Right lobe of liver (tissue), 6 donors: ENCODE measurements around the gene ZNF625. TPM values are rescaled to one million over a fixed set of nuclear protein-coding genes. Genes with fewer than 3 reads are reported as not detected.
A peak's percentile ranks its signal among the peaks of the same experiment; 100 is the strongest.

ENCODE experiments used
- ATAC-seq, 4 donors: fragments of 200-7000 bp; cut with Tn5 transposase; one replicate each; pipeline ENCODE4 v1.9.1; 2020; ENCODE audit warnings: mild to moderate bottlenecking in 4 of 4, moderate library complexity in 4 of 4
- DNase-seq, 3 donors: peaks; one replicate each; pipeline ENCODE4 v3.0.0-alpha.2; 2020
- H3K27ac ChIP-seq, 3 donors: fragments of 200-600 bp; one replicate each; pipeline ENCODE4 v1.8.0; 2022
- H3K27me3 ChIP-seq, 2 donors: fragments of 200-600 bp; one replicate each; pipeline ENCODE4 v1.8.0; 2022
- H3K36me3 ChIP-seq, 4 donors: fragments of 200-600 bp; sonication (generic) in 1 of 4; one replicate each; pipeline versions ENCODE4 v1.5.1 to v1.8.0; 2017 to 2022; ENCODE audit warnings: control low read depth in 1 of 4
- H3K4me1 ChIP-seq, 4 donors: fragments of 200-600 bp; sonication (generic) in 1 of 4; one replicate each; pipeline versions ENCODE4 v1.5.1 to v1.8.0; 2017 to 2022; ENCODE audit warnings: control low read depth in 1 of 4
- H3K4me3 ChIP-seq, 3 donors: fragments of 200-600 bp; one replicate each; pipeline ENCODE4 v1.8.0; 2022
- H3K9me3 ChIP-seq, 4 donors: fragments of 200-600 bp; sonication (generic) in 1 of 4; one replicate each; pipeline versions ENCODE4 v1.5.1 to v1.8.0; 2017 to 2022; ENCODE audit warnings: control low read depth in 1 of 4
- CTCF ChIP-seq, 4 donors: fragments of 200-600 bp in 3 of 4; fragments of 450-650 bp in 1 of 4; IDR thresholded peaks; one replicate each; pipeline versions ENCODE4 v1.5.1 to v1.8.0; 2016 to 2022; ENCODE audit warnings: antibody characterized with exemption in 4 of 4, mild to moderate bottlenecking in 2 of 4
- POLR2A ChIP-seq: fragments of 450-650 bp; IDR thresholded peaks from one replicate; pipeline ENCODE4 v1.6.1; 2017; ENCODE audit warnings: antibody characterized with exemption, mild to moderate bottlenecking
- WGBS: methylation state at CpG from one replicate; pipeline ENCODE4 v1.1.6; 2018; ENCODE audit warnings: low coverage, low lambda C conversion rate; ENCODE audit not compliant: insufficient coverage; ENCODE audit errors: missing lambda C conversion rate; 5-methylcytosine and 5-hydroxymethylcytosine counted together
- intact Hi-C, 2 donors: fragments of 100-400 bp; cut with DNase I; formaldehyde crosslinking; loops; one replicate each; pipeline versions ENCODE4 v1.11.2 to v1.14.1; 2022
- total RNA-seq, 6 experiments: library from RNA; depleted of rRNA in 2 of 6; stranded (reverse); fragments of >200 nt in 2 of 6; fragmentation: NEBNext Ultra II Directional in 3 of 6; extraction: Animal tissue kit (Norgen Biotek cat#: 25700) in 3 of 6; gene quantifications; one replicate each; pipeline versions ENCODE4 v1.1.0 to v1.2.4, GENCODE V29; 2016 to 2023
- donor health status: DM: no; HTN: yes; CAD: no.
- donor health status: DM: no; HTN: no; CAD: no.
- donor health status: DM: no; HTN: no; CAD: no.
- donor health status: DM: no; HTN: yes; CAD: no.
- donor health status: DM: no; HTN: yes; CAD: no.

ZNF625 gene
- total RNA-seq, 6 experiments from 2014 or later, result 0.57 to 1.8 (median 1.4) TPM

GRCh38 chr19:12159773-12160414 is 3.4 kb upstream of the ZNF625 start:
- Histone ChIP-seq H3K4me1 (peaks cover 0 to 8% (median 2%) of the 10 kb centered on the region in 4 donors), H3K27ac (no peak overlapping the region), H3K27me3 (no peaks in the 10 kb centered on the region), H3K9me3 (no peaks in the 10 kb centered on the region), H3K4me3 (no peak overlapping the region), H3K36me3 (no peaks in the 10 kb centered on the region)
- intact Hi-C loops, result no loop called here
- 82% methylated on average over 9 of the region's 25 CpGs for WGBS
- ATAC-seq, result no peak
- TF ChIP-seq POLR2A, result no peak
- TF ChIP-seq CTCF (IDR thresholded peaks at IDR 0.05), result no peak
- no peak for DNase-seq

GRCh38 chr19:12155324-12155860 is 1.1 kb downstream of the ZNF625 start:
- peaks cover 0 to 3% (median 0%) of the 10 kb centered on the region in 4 donors for H3K36me3 ChIP-seq
- WGBS, result 20% methylated on average over 11 of the region's 11 CpGs
- no peaks in the 10 kb centered on the region for H3K9me3 ChIP-seq
- no peaks in the 10 kb centered on the region for H3K27me3 ChIP-seq
- H3K27ac ChIP-seq, result peak overlapping the region in 1 of 3 donors; percentile 6
- no peak for ATAC-seq
- peak overlapping the region; percentile 59 to 73 (median 70) for H3K4me3 ChIP-seq
- DNase-seq, result no peak
- no peak for TF ChIP-seq POLR2A
- TF ChIP-seq CTCF (IDR thresholded peaks at IDR 0.05), result no peak
- no peaks in the 10 kb centered on the region for H3K4me1 ChIP-seq
- intact Hi-C loops, result no loop called here

- intact Hi-C loops, result loop anchor here in 1 of 2 donors (10.0 kb wide), 2 partner anchors 91 to 261 kb away; partner anchors contain the start of genes ZNF69 and ZNF878
These were observed 11.2 kb downstream of the ZNF625 start for GRCh38 chr19:12145348-12145747.

GRCh38 chr19:12141405-12141736 is 15.2 kb downstream of the ZNF625 start:
- no peak overlapping the region for H3K4me3 ChIP-seq
- H3K27ac ChIP-seq, result no peak overlapping the region
- H3K4me1 ChIP-seq, result peaks cover 0 to 6% (median 1%) of the 10 kb centered on the region in 4 donors
- peaks cover 0 to 3% (median 0%) of the 10 kb centered on the region in 4 donors for H3K9me3 ChIP-seq
- DNase-seq (no peak), ATAC-seq (no peak)
- 53% methylated on average over 10 of the region's 10 CpGs for WGBS
- intact Hi-C loops, result loop anchor here in 1 of 2 donors (10.0 kb wide), 2 partner anchors 87 to 257 kb away; partner anchors contain the start of genes ZNF69 and ZNF878
- H3K36me3 ChIP-seq, result peaks cover 0 to 11% (median 5%) of the 10 kb centered on the region in 4 donors
- no peak for TF ChIP-seq POLR2A
- no peak for TF ChIP-seq CTCF (IDR thresholded peaks at IDR 0.05)
- H3K27me3 ChIP-seq, result no peaks in the 10 kb centered on the region

More at GRCh38 chr19:12145348-12145747, 11.2 kb downstream of the ZNF625 start:
- WGBS, result 100% methylated on average over 7 of the region's 8 CpGs
- peaks cover 0 to 21% (median 7%) of the 10 kb centered on the region in 4 donors for H3K36me3 ChIP-seq
- H3K27me3 ChIP-seq, result no peaks in the 10 kb centered on the region
- no peak for TF ChIP-seq CTCF (IDR thresholded peaks at IDR 0.05)
- no peak for TF ChIP-seq POLR2A
- ATAC-seq (no peak), DNase-seq (no peak)
- H3K4me3 ChIP-seq, result no peak overlapping the region
- peaks cover 0 to 7% (median 0%) of the 10 kb centered on the region in 4 donors for H3K9me3 ChIP-seq
- H3K27ac ChIP-seq, result no peak overlapping the region
- H3K4me1 ChIP-seq, result peaks cover 0 to 6% (median 0%) of the 10 kb centered on the region in 4 donors
